ENCODE results near the gene TSPAN18.

DNA sequence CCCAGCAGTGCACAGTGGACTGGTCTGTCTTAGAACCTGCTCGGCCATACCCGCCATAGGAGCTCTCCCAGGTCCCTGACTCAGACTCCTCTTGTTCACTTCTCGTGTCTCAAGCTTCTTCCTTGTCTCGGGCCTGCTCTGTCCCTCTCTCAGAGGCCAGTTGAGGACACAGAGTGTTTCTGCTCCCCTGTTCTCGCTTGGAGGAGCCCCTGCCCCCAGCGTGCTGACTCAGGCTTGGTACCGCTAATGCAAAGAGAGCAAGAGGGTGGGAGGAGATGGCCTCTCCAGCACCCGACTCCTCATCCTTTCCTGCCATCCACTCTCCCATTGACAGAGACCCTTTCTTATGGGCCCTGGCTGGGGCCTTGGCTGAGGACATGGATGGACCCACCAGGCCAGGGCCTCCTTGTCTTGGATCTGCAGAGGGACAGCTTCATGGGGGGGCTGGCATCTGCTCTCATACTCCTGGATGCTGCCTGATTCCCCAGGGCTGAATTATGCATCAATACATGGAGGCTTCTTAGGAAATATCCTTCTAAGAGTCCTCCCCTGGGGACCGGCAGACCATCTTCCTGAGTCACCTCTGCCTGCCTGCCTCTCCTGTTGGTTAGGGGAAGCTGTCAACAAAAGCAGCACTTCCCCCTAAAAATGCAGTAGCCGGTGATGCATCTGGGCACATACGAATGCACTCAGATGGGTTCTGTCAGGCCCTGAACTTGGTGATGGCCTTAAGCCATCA, 15.9 kb downstream of the TSPAN18 start:
- TF ChIP-seq, protein P1, sequence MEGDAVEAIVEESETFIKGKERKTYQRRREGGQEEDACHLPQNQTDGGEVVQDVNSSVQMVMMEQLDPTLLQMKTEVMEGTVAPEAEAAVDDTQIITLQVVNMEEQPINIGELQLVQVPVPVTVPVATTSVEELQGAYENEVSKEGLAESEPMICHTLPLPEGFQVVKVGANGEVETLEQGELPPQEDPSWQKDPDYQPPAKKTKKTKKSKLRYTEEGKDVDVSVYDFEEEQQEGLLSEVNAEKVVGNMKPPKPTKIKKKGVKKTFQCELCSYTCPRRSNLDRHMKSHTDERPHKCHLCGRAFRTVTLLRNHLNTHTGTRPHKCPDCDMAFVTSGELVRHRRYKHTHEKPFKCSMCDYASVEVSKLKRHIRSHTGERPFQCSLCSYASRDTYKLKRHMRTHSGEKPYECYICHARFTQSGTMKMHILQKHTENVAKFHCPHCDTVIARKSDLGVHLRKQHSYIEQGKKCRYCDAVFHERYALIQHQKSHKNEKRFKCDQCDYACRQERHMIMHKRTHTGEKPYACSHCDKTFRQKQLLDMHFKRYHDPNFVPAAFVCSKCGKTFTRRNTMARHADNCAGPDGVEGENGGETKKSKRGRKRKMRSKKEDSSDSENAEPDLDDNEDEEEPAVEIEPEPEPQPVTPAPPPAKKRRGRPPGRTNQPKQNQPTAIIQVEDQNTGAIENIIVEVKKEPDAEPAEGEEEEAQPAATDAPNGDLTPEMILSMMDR (IDR thresholded peaks at IDR 0.05; ENCODE audit: insufficient read depth, low read depth, low read length) = no peak
- TF ChIP-seq EZH2 (IDR thresholded peaks at IDR 0.05; ENCODE audit: insufficient read depth, low read length) = no peak
